Activated CD8-positive, alpha-beta T cell treated with anti-CD3 and anti-CD28 coated beads for 36 hours (primary cell): ENCODE measurements around the gene QSOX2. TPM values are rescaled to one million over a fixed set of nuclear protein-coding genes. Genes with fewer than 3 reads are reported as not detected.

Experiments used
- ATAC-seq: fragments of 200-7000 bp; cut with Tn5 transposase; one replicate; pipeline ENCODE4 v1.10.0; 2021; ENCODE audit warnings: mild to moderate bottlenecking, moderate library complexity
- CTCF ChIA-PET: fragments of 350-600 bp; sonication (Branson Sonifier 250); formaldehyde crosslinking; loops from one replicate; lab custom pipeline; 2021; ENCODE audit warnings: antibody characterized with exemption; lab: Charles Lee
- POLR2A ChIA-PET: fragments of 350-600 bp; sonication (Branson Sonifier 250); formaldehyde crosslinking; loops from one replicate; lab custom pipeline; 2021; ENCODE audit warnings: antibody characterized with exemption; lab: Charles Lee
- DNase-seq: peaks from one replicate; pipeline ENCODE4 v3.0.0-alpha.2; 2020
- H3K27ac Mint-ChIP-seq: one replicate; pipeline ENCODE4 v1.8.0; 2021; ENCODE audit warnings: mild to moderate bottlenecking, mixed read lengths
- H3K27me3 Mint-ChIP-seq: one replicate; pipeline ENCODE4 v1.8.0; 2021; ENCODE audit warnings: mixed read lengths
- H3K36me3 Mint-ChIP-seq: one replicate; pipeline ENCODE4 v1.8.0; 2021; ENCODE audit warnings: low read depth, mixed read lengths
- H3K4me1 Mint-ChIP-seq: one replicate; pipeline ENCODE4 v1.8.0; 2021; ENCODE audit warnings: low read depth, mixed read lengths
- H3K4me3 Mint-ChIP-seq: one replicate; pipeline ENCODE4 v1.8.0; 2021; ENCODE audit warnings: mild to moderate bottlenecking, moderate library complexity, mixed read lengths
- H3K9me3 Mint-ChIP-seq: one replicate; pipeline ENCODE4 v1.8.0; 2021; ENCODE audit warnings: mixed read lengths
- CTCF ChIP-seq: fragments of 200-600 bp; IDR thresholded peaks from one replicate; pipeline ENCODE4 v1.8.0; 2022; ENCODE audit warnings: antibody characterized with exemption, mild to moderate bottlenecking
- intact Hi-C: fragments of 100-400 bp; cut with micrococcal nuclease; formaldehyde crosslinking; loops from one replicate; pipeline ENCODE4 v1.10.0; 2022
- total RNA-seq, 2 experiments: library from RNA; stranded (reverse); gene quantifications; one replicate each; pipeline ENCODE4 v1.2.3, GENCODE V29; 2021

The QSOX2 gene
- total RNA-seq, 2 experiments from 2014 or later: 21.0 to 21.5 TPM

GRCh38 chr9:136233868-136234267 is 11.7 kb downstream of the QSOX2 start:
- POLR2A ChIA-PET: interaction anchor here (0.8 kb wide), 1 partner anchor 116 kb away, joined by 3 read pairs; no protein-coding TSS in a partner anchor
- no peaks in the 10 kb centered on the region for H3K9me3 Mint-ChIP-seq
- H3K4me1 Mint-ChIP-seq: peaks cover 32% of the 10 kb centered on the region
- CTCF ChIA-PET: no interaction called here
- no peak overlapping the region for H3K4me3 Mint-ChIP-seq
- H3K27ac Mint-ChIP-seq: peak overlapping the region; percentile 76
- ATAC-seq: no peak
- no peak for DNase-seq
- intact Hi-C loops: no loop called here
- TF ChIP-seq CTCF: no peak
- peaks cover 18% of the 10 kb centered on the region for H3K36me3 Mint-ChIP-seq
- no peaks in the 10 kb centered on the region for H3K27me3 Mint-ChIP-seq

DNA sequence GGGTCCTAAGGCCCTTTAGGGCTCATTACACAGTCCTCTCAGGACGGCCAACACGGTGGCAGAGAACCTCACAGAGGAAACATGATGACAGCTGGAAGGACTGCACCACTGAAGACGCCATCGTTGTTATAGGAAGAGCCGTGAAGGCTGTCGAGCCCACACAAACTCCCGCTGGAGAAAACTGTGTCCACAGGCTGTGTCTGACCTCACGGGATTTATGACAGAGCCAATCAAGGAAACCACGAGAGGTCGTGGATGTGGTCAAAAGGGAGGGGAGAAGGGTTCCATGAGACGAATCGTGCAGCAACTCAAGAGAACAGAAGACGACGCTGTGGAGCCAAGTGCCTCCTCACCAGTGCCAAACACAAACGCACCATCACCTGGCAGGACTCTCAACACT is 12.2 kb downstream of the QSOX2 start:
- ChIA-PET POLR2A (interaction anchor here (0.9 to 1.3 kb wide), 2 partner anchors 12 to 18 kb away, joined by 3 to 4 read pairs; partner anchors contain the start of gene QSOX2), CTCF (no interaction called here)
- Mint-ChIP-seq H3K9me3 (no peaks in the 10 kb centered on the region), H3K27me3 (no peaks in the 10 kb centered on the region), H3K27ac (peak overlapping the region; percentile 76), H3K4me3 (no peak overlapping the region), H3K4me1 (peaks cover 36% of the 10 kb centered on the region), H3K36me3 (peaks cover 20% of the 10 kb centered on the region)
- ATAC-seq: peak; percentile 28
- intact Hi-C loops: no loop called here
- no peak for TF ChIP-seq CTCF
- peak; percentile 46 for DNase-seq

- DNase-seq (no peak), ATAC-seq (no peak)
- POLR2A ChIA-PET: interaction anchor here (0.9 to 1.3 kb wide), 2 partner anchors 12 to 17 kb away, joined by 3 to 4 read pairs; partner anchors contain the start of gene QSOX2
- Mint-ChIP-seq H3K36me3 (peaks cover 20% of the 10 kb centered on the region), H3K27ac (peak overlapping the region; percentile 76), H3K4me3 (no peak overlapping the region), H3K4me1 (peaks cover 39% of the 10 kb centered on the region), H3K9me3 (no peaks in the 10 kb centered on the region), H3K27me3 (no peaks in the 10 kb centered on the region)
- CTCF ChIA-PET: no interaction called here
- intact Hi-C loops: no loop called here
- no peak for TF ChIP-seq CTCF
Observed at GRCh38 chr9:136232969-136233368, 12.6 kb downstream of the QSOX2 start.

- TF ChIP-seq CTCF: no peak
- Mint-ChIP-seq H3K27me3 (no peaks in the 10 kb centered on the region), H3K36me3 (peaks cover 20% of the 10 kb centered on the region), H3K4me1 (peaks cover 39% of the 10 kb centered on the region), H3K4me3 (no peak overlapping the region), H3K27ac (peak overlapping the region; percentile 76), H3K9me3 (no peaks in the 10 kb centered on the region)
- ChIA-PET POLR2A (interaction anchor here (1.0 kb wide), 1 partner anchor 36 kb away, joined by 4 read pairs; no protein-coding TSS in a partner anchor), CTCF (no interaction called here)
- ATAC-seq (peak; percentile 74), DNase-seq (peak; percentile 39)
- intact Hi-C loops: no loop called here
Observed at GRCh38 chr9:136231478-136232297, 13.9 kb downstream of the QSOX2 start.

- DNase-seq: no peak
- ChIA-PET POLR2A (interaction anchor here (0.8 kb wide), 1 partner anchor 14 kb away, joined by 3 read pairs; no protein-coding TSS in a partner anchor), CTCF (no interaction called here)
- no peaks in the 10 kb centered on the region for H3K27me3 Mint-ChIP-seq
- no peaks in the 10 kb centered on the region for H3K9me3 Mint-ChIP-seq
- peaks cover 42% of the 10 kb centered on the region for H3K4me1 Mint-ChIP-seq
- no peak for ATAC-seq
- H3K27ac Mint-ChIP-seq: no peak overlapping the region
- intact Hi-C loops: no loop called here
- no peak for TF ChIP-seq CTCF
- H3K36me3 Mint-ChIP-seq: peaks cover 23% of the 10 kb centered on the region
- H3K4me3 Mint-ChIP-seq: no peak overlapping the region
Observed at GRCh38 chr9:136230773-136231172, 14.8 kb downstream of the QSOX2 start.
